Epidermal melanocyte (primary cell): ENCODE data around the gene SNRPA1.
"Not testable (repeated sequence)": the region's sequence is repeated elsewhere in the genome, so short reads cannot be mapped to it uniquely, and the experiment has no call there.

Experiments used
- DNase-seq: peaks from one replicate; pipeline ENCODE4 v3.0.0; 2011; ENCODE audit warnings: low spot score; ENCODE audit not compliant: insufficient read length

SNRPA1 gene

GRCh38 chr15:101296418-101297405 is 1.7 kb upstream of the SNRPA1 start:
- no peak for DNase-seq

- DNase-seq, result no peak
These were observed 636 bp upstream of the SNRPA1 start for GRCh38 chr15:101295607-101296161.

DNA sequence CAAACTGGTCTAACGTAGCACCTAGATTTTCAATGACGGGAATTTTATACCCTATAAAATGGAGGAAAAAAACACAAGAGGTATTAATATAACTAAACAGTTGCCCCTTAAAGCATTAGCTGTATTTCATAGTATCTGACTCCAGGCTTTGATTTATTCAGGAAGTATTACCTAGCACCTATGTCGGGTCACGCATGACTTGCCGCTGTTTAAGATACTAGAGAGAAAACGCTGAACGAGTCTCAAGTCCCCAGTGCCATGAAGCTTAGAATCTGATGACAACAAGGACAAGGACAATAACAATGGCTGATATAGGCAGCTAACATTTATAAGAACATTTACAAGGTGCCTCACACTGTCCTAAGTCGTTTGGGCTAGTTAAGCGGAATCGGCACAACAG is 1.9 kb downstream of the SNRPA1 start:
- DNase-seq, result no peak

GRCh38 chr15:101288905-101289513 is 6.0 kb downstream of the SNRPA1 start:
- peak; percentile 41 for DNase-seq

GRCh38 chr15:101287342-101287741 is 7.7 kb downstream of the SNRPA1 start:
- not testable (repeated sequence) for DNase-seq

- no peak for DNase-seq
These were observed 8.5 kb downstream of the SNRPA1 start for GRCh38 chr15:101286471-101287114.

- DNase-seq, result no peak
These were observed 11.1 kb downstream of the SNRPA1 start for GRCh38 chr15:101283931-101284330.

- DNase-seq, result no peak
These were observed 15.0 kb downstream of the SNRPA1 start for GRCh38 chr15:101280007-101280406.

GRCh38 chr15:101277943-101278564 is 17.0 kb downstream of the SNRPA1 start:
- DNase-seq, result no peak

DNA sequence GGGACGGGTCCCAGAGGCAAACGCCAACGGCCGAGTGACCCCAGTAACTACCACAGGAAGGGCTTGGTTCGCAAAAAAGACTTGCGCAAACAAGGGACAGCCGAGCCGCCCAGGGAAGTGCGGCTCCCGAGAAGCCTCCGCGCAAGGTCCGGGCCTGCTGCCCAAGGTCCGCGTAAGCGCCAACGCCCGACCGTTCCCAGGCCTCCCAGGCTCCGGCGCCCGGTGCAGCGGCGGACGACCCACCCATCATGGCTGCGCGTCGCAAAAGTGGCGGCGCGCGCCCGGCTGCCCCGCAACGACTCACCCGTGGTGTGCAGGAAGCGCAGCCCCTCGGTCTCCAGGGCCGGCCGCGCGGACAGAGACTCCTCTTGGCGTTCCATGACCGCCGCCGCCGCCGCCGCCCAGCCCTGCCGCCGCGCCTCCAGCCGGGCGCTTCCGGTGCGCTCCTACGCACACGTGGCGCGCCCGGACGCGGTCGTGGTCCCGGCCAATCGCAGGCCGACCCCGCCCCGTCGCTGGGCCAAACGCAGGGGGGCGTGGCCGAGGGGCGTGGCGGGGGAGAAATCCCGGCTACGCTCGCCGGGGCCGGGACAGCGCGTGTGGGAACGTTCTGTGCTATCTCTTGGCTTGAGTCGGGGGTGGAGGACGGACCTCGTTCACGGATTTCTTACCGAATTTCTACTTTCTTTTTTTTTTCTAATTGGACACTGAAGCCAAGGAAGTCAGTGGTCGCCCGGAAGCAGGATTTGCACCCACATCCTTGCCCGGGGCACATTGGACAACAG is 17.8 kb downstream of the SNRPA1 start, which contains the start of gene SELENOS:
Gene SELENOS (minus strand): TSS at position 448 of the 785 bp plus-strand sequence. CDS start 68 bp downstream, at position 380.
- peak; percentile 70 for DNase-seq

- no peak for DNase-seq
These were observed 18.5 kb downstream of the SNRPA1 start for GRCh38 chr15:101276501-101277037.

DNA sequence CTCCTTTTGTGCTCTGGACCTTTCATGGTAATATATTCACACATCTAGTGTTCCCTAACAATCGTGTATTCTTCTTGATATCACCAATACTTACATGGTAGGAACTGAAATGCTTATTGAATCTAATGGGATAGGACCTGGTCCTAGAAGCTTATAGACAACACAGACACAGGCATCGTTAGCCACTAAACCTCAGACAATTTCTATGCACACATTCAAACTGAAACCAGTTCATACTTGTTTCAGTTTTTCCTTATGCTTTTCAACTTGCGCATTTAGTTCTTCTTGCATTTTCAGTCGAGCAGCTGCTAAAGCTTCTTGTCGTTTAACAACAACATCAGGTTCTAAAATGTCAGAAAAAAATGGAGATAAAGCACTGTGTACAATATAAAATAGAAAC is 20.0 kb downstream of the SNRPA1 start:
- DNase-seq, result no peak

DNA sequence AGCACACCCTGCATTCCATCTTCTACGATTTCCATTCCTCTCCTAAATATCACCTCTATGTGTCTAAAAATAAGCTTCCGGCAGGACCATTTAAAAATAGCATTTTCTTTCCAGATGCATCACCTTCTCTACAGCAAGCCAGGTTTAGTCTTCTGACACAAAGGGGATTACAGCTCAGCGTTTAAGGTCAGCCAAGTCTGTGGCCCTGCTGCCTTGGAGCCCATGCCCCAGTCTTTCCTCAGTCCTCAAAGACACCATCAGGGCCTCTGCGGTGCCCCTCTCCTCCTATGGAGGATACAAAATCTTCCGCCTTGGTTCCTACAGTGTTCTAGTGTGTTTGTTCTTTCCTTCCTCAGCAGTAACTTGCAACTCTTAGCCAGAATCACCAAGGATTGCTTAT is 21.5 kb downstream of the SNRPA1 start:
- no peak for DNase-seq

DNA sequence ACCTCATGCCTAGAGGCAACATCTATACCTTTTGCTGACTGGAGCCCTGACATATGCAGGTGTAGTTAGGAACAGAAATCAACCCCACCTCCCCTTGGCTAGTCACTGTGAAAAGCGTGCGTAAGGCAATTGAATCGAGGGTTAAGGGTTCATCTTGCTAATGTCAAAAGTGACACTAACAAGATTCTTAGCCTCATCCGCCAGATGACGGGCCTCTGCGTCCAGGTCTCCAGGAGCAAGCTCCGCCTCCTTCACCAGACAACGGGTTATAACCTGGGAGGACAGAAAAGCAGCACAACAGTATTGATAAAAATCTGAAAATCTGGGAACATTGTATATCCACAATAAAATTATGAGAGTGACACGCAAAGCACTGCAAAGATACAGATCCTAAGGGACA is 22.5 kb downstream of the SNRPA1 start:
- DNase-seq, result no peak

- no peak for DNase-seq
These were observed 25.4 kb downstream of the SNRPA1 start for GRCh38 chr15:101269479-101270223.

DNA sequence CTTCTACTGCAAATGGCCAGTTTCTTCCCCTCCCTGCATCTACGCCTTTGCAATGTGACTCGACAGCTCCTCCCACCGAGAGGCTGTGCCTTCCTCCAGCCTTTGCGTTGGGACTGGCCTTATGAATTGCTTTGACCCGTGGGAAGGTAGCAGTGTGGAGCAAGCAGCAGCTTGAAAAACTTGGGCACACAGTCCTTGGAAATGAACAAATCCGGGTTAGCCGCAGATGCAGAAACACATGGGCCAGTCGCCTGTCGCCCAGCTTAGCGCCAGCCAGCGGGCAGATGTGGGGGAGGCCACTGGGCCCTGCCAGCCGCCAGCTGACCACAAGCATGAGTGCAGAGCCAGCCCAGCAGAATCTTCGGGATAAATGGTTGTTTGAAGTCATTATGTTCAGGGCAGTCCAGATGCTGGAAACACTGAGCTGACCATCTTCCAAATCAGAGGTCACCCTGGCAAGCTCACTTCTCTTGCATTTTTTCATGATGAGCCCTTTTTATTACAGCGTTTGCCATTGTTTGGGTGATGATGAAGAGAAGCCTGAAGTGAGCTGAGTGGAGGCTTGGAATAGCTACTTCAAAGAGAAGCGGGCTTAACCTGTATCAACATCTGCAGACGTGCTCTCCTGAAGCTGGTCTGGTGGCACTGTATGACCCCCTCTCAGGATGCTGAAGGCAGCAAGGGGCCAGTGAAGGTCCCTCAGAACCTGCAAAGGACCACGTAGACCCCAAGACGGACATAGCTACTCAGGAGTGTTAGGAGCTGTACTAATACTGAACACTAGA is 27.5 kb downstream of the SNRPA1 start:
- DNase-seq, result no peak

DNA sequence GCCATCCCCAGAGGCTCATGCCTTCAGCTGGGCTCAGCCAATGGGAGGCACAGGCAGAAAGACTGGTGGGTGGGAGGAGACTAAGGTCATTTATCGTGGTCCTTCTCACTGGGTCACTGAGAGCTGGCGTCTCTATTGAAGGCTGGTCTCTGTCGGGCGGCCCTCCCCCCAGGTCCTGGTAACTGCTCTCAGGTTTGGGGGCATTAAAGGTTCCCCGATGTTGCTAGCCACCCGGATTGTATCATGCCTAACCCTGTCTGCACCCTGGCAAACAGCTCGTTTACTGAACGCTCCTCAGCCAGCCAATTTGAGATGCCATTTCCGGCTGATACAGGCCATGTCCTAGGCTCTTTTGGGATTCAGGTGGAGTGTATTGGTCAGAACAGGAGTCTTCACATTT is 28.3 kb downstream of the SNRPA1 start:
- no peak for DNase-seq

- DNase-seq, result no peak
These were observed 29.0 kb downstream of the SNRPA1 start for GRCh38 chr15:101266034-101266433.
